AG08396 (cell line): Measurements from ENCODE around the gene OSBP2.

ENCODE experiments used
- DNase-seq: peaks from one replicate; pipeline ENCODE4 v3.0.0; 2012; ENCODE audit warnings: low spot score, mixed read lengths

Gene OSBP2

DNA sequence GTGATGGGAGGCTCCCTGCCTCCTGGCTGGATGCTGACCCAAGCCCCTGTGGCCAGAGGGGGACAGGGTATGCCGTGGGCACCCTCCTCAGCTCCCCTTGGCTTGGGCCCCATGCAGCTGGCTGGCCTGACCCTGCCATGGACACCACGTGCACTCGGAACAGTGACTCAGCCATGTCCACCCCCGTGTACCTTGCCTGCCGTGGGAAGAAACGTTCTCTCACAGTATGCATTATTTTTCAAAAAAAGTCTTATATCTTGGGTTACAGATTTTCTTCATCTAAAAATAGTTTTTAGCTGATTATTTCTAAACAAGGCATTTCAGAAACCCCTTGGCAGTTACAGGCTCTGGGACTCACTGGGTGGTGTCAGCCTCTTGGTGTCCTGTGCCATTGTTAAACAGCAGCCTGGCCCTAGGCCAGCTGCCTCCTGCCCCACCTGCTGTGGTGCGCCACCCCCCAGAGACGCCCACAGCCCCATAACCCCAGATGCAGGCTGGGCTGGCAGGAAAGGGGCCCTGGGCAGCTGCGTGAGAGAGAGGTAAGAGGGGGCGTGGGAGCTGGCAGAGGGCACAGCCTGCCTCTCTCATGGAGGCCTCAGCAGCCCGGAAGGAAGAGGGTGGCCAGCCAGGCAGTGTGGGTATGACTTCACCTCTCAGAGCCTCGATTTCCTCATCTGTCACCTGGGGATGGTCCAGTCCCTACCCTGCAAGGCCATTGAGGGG, 174.2 kb downstream of the OSBP2 start:
- no peak for DNase-seq

DNA sequence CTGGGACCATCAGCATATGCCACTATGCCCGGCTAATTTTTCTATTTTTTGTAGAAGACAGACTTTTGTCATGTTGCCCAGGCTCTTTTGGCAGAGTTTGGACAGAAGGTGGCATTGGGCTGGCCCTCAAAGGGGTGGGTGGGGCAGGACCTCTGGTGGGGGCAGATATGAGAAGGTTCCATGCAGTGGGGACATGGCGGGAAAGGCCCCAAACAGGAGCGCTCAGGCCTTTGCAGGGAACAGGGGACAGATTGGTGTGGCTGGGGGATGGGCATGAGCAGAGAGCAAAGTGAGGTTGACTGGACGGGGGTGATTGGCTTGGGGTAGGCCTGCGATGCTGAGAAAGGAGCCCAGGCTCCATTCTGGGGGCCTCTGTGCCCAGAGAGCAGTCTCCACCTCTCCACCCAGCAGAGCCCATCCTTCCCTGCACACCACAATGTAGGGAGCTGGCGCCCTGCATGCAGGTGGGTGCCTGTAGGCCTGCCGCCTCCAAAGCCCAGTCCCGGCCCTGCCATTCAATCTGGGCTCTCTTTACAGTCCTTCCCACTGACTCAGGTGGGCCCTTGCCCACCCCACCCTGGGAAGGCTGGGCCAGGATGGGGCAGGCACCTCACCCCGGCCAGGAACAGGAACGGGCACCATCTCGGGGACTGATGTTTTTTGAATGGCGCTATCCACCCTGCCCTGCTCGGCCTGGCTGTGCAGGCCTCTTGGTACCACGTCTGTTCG, 175.2 kb downstream of the OSBP2 start:
- no peak for DNase-seq

DNA sequence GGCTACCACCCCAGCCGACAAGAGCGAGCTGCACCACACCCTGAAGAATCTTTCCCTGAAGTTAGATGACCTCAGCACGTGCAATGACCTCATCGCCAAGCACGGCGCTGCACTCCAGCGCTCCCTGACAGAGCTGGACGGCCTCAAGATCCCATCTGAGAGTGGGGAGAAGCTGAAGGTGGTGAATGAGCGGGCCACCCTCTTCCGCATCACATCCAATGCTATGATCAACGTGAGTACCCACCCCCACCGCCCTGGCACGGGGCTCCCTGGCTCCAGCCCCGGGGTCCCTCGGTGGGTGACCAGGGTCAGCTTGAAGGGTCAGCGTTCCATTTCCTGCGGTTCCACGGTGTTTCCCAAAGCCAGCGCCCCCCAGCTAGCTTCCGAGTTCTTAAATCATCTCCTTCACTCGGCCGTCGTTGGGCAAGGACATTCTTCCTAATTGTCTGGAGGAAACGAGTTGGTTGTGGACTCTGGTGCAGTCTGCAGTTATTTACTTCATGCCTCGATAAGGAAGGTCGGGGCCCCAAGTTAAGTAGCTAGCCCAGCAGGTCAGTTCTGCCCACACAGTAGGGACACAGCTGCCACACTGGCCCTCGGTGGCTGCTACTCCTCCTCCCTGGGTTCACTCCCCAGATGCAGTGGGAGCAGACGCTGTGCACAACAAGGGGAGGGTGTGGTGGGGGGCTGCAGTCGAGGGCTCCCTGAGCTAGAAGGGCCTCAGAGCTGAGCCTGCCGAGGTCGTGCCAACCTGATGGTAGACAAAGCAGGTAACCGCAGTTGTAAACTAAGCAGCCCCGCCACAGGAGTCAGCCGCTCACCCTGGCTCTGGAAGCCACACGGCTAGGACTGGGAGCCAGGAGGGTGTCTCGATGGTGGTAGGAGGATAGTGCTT, 176.0 kb downstream of the OSBP2 start:
- no peak for DNase-seq

DNA sequence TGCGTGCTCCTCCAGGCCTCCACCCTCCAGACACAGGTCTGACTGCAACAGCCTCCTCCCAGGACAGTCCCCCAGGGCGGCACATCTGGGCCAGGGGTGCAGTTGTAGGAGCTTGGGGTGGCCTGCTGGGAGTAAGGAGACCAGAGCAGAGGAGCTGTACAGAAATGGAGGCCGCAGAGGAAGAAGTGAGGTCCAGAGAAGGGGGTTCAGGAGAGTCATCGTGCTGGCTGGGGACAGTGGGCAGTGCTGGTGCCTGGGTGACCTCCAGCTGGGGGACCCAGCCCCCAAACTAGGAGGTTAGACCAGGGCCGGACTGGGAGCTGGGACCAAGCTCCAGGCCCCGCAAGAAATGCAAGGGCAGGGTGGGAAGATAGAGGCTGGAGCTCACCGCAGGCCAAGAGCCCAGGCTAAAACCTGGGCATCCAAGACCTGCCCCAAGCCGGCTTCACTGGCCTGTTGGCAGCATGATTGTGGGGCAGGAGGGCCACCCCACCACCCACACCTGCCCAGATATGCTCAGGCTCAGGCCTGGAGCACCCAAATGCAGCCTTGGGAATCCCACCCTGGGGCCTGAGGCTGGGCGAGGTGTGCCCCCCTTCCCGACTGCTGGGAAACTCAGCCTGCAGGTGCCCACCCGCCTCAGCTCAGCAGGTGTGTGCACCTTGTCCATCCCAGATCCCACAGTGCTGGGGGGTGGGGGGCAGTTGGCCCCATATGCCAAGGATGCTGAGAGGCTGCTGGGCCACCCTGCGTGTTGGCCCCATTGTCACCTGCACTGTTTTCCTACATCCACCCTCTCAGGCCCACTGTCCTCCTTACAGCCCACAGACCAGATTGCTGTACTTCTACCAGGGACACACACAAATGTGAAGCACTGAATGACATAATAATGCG, 177.0 kb downstream of the OSBP2 start:
- DNase-seq, result no peak

DNA sequence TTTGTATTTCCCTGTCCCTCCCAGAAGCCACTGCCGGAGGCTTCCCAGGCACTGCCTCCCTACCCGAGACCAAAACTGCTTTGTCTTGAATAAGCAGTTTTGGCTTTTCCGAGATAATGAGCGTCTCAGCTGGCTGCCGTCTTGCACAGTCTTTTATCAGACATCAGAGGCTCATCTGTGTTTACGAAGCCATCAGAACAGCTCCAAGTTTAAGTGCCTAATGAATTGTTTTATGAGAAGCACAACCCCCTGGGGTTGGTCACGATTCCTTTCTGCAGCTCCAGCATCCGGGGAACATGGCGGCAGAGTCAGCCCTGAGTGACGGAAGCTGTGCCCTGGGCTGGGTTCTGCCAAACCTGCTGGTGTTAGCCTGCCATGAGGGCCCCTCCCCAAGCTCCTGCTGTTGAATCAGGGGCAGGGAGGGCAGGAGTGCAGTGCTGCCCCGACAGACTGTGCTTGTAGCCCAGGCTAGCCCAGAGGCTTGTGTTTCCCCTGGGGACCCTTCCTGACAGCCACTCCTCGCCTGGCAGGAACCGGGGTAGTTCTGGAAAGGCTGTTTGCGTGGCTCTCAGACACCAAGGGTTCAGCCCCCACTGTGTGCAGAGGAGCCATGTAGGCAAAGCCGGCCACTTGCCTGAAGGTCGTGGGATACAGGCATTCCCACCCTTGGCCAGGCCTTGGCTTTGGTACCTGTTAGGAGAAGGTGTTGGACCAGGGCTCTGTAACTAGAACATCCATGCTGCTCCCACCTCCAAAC, 177.8 kb downstream of the OSBP2 start:
- DNase-seq, result no peak

DNA sequence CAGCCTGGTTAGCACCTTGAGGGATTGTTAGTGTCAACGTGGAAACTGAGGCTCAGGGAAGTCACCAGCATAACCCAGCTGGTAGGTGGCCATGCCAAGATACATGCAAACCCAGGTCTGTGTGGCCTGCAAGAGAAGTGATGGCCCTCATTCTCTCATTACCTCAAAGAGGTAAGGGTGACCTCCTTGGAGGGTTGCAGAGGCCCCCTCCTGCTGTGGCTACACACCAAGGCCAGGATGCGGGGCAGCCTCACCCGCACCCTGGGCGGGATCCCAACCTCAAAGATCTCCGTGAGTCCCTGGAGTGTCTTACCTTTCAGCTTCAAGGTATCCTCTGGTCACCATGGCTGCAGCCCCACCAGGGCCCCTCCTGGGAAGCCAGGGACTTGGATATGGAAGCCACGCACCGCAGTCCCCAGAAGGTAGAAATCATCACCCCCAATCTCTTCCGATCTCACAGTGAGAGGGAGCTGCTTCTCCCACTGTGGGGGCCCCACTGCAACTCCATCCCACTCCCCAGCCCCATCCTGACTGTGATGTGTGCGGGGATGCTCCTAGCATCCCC, 178.5 kb downstream of the OSBP2 start:
- no peak for DNase-seq

DNA sequence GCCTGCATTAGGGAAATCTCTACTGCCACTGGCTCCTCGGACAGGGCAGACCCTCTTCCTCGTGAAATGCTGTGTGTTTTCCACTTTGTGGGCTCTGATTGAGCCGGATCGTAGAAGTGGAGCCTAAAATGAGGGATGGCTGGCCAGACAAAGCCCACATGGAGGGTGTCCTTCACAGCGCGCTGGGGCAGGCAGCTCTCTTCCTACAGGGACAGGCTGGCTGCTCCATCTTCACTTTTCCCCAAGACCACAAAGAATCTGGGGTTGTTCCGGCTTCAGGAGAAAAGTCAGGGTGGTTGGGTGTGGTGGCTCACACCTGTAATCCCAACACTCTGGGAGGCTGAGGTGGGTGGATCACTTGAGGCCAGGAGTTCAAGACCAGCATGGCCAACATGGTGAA, 179.0 kb downstream of the OSBP2 start:
- no peak for DNase-seq

DNA sequence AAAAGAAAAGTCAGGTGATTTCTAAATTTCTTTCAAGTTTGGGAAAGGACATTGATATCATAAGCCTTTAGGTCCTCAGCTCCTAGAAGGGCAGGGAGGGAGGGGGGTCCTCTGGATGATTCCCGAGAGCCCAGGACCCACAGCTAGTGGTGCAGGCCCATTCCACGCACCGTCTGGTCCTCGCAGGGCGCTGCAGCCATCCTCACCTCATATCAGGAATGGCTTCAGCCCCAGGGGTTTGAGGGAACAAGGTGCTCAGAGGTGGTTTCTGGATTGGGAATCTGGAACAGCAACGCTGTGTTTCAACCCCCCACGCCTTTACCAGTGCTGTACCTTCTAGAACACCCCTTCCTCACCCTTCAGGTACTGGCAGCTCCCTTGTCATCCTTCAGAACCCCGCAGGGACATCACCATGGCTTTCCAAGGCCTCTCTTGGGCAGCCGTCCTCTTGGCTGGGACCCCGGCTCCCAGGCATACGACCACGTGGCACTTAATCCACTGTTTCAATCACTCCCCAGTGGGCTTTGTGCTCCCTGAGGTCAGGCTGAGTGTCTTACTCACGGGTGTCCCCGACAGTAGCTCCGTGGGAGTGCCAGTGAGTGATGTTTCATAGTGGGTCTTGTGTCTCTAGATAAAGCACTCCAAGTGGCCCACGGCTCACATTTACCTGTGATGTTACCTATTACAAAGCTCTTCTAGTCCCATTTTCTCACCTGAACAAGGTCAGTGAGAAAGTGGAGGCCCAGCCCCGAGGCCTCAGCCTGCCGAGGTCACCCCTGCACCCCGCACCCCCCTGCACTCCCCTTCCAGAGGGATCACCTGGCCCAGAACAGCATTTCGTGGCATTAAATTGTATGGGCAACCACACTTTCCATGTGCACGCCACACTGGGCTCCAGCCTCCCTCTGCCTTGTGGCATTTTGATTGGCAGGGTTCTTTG, 180.0 kb downstream of the OSBP2 start:
- DNase-seq, result no peak

DNA sequence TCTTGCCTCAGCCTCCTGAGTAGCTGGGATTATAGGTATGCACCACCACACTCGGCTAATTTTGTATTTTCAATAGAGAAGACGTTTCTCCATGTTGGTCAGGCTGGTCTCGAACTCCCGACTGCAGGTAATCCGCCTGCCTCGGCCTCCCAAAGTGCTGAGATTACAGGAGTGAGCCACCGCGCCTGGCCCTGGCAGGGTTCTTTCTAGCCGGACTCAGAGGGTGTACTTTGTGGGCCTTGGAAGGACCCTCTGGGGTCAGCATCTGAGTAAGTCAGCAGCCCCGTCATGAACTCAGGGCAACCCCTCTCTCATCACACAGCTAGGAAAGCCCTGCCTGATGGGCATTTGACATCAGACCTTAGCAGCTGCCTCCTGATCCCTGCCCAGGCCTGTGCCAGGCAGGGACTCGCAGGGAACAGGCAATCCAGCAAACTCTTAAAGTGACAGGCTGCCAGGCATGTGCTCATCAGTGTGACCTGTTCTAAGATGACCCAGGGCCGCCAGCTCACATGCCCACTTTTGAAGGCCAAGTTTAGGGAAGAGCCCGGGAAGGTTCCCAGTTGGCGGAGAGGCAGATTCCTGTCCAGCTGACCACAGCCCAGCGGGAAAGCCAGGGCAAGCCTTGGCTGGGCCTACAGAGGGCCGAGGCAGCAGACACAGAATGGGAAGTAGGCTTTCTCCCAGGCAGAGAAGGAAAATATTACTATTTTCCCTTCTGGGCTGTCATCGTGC, 181.0 kb downstream of the OSBP2 start:
- DNase-seq, result no peak

DNA sequence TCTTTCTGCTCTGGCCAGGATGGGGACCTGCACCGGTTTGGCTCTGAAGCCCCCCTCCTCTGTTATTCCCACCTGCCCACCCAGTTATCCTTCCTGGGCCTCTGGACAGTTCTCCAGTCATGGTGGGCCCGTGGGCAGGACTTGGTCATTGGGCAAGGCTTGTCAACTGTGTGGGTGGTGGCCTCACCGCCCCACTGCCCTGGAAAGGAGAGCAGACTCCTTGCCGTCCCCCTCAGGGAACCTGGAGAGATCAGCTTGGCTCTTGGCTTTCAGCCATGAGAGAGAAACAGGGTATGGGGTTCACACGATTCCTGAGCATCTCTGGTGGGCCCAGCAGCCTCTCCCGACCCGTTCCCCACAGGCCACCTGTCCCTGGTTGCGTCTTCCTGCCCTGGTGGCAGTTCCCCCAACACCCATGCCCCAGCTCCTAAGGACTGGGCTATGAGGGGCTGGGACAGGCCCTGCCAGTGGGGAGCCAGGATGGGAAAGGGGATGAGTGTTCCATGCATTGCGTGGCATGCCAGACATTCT, 181.6 kb downstream of the OSBP2 start:
- DNase-seq, result no peak

DNA sequence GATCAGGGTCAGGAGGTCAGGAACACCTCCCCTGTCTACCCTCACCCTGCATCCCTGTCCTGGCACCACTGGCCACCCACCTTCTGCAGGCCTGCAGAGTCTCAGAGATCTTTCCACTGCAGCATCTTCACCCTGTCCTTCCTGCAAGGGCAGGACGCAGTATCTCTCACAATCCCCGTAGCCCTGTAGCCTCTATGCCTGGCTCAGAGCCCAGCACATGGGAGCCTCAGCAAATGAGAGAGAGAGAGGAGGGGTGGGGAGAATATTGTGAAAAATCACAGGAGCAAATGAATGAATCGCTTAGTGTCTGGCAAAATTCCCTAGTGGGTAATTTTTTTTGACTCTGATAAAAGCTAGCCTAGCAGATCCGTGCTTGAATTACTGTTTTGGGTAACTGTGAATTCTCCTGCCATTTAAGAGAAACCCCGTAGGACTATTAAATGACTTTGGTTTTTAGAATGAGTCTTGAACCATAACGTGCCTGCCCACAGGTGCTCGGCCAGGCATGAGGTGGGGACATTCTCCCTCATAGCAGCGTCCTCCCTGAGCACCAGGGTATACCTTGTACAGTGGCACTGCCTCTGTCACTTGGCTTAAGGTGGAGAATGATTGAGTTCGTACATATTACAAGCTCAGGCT, 182.4 kb downstream of the OSBP2 start:
- no peak for DNase-seq

DNA sequence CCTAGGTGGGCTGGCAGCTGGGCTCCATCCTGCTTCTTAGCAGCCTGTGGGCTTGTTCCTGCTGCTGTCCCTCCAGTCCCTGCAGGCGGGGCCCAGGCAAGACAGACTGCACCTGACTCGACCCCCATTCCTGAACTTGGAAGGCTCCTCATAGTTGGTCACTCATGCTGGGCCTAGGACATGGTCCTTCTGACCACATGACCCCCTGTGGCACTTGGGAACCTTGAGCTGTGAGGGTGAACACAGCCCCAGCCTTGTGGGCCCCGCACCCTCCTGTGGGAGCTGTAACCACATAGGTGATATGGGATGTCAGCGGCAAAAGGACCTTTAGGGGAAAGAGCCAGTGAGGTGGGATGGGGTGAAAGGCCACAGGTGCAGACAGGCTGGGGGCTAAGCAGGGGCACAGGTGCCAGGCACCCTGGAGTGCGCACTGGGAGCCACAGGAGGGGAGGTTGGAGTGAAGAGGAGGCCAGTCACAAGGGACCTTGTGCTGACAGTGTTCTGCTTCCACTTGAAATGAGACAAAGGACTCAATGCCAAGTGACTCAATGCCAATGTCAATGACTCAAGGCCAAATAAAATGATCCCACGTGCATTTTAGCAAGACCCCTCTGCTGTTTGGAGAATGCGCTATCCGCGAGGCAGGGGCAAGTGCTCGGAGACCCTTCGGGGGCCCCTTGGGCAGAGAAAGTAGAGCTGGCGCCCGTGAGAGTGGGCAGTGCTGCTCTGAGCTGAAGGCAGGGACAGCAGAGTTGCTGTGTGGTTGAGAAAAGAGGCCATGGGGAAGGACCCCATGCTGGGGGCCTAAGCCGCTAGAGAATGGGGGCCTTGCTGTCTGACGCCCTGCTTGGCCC, 183.2 kb downstream of the OSBP2 start:
- DNase-seq, result no peak

DNA sequence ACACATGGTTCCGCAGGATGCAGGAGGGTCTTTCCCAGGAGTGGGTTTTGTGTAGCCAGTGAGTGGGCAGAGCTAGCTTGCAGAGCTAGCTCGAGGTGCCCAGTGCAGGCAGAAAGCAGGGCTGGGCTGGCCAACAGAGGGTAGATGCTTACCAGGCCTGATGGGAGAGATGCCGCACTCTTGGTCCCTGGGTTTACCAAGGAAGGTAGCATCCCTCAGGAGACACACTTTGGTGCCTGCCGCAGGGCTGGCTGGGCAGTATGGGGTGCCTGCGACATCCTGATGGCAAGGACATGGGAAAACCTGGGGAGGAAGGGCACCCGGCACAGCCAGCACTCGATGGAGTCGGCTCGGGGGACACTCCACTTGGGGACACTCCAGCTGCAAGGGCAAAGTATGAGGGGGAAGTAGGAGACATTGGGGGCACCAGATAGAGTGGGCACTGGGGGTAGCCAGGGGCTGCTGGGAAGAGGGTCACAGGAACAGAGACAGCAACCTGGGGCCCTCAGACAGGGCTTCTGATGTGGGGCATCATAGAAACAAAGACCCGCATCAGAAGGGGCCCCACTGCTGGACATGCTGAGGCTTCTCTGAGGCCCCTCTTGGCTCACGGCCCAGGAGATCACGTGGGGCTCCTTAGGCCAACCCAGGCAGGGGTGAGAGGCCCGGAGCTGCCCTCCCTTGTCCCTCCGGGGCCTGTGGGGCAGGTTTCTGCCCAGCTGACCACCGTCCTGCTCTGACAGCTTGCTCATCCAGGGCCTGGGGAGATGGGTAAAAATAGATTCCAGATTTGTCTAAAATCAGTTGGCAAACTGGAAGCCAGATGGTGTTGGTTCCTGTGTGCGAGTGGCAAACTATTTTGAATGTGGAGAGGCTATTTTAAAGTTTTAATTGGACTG, 184.1 kb downstream of the OSBP2 start:
- DNase-seq, result no peak

DNA sequence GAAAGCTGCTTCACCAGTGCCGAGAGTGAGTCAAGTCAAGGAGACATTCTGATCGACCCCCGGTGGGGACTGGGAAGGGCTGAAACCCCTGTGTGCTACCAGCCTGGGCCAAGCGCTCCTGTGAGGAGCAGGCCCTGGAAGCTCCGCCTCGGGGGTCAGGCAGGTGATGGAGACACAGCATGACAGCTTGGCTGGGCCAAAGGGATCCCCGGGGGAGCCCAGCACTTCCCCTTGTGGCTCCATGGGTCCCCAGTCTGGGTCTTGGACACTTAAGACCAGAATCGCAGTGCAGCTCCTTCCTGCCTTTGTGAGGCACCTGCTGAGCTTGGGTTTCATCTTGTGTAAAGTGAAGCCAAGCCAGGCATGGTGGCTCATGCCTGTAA, 184.7 kb downstream of the OSBP2 start:
- DNase-seq, result no peak

DNA sequence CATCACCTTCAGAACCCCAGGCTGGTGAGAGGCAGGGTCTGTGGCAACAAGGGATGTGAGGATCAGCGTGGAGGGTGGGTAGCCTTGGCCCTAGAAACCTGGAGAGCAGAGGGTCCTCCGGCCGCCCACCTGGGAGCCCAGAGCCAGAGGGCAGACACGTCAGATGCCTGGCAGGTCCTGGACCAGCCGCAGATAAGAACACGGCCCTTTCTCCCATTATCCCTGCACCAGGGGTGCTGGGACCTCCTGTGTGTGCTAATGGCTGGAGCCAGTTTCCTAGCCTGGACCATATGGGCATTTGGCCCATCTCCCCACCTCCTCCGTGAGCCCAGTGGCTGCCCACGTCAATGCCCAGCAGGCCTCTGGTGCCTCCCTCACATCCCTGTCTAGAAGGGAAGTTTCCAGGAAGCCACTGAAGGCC, 185.5 kb downstream of the OSBP2 start:
- no peak for DNase-seq

DNA sequence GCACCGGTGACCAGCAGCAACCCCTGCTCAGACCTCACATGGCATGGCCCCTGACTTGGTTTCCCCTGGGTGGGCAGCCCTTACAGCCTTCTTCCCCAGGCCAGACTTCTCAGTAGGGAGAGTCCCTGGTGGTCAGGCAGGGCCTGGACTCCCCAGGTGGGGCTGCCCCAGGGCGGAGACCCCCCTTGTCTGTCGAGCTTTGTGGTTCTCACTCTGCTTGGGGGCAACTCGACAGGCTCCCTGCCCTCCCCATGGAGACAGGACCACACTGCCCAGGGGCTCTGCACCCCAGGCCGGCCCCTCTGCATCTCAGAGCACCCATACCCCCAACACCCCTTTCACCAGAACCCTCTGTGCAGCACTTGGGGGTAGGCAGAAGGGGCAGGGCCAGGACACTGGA, 186.2 kb downstream of the OSBP2 start:
- DNase-seq, result no peak
